Stimulated activated CD8-positive, alpha-beta memory T cell treated with anti-CD3 and anti-CD28 coated beads, Interleukin-12 subunit alpha, Interleukin-12 subunit beta, amount 100 ng/mL, for 24 hours (primary cell): ENCODE data around the gene BOLA3.
"Not testable (repeated sequence)": the region's sequence is repeated elsewhere in the genome, so short reads cannot be mapped to it uniquely, and the experiment has no call there.

ENCODE experiments used
- DNase-seq: peaks from one replicate; pipeline ENCODE4 v3.0.0-alpha.2; 2020; ENCODE audit errors: extremely low read depth

BOLA3 gene

GRCh38 chr2:74149247-74149525, 1.5 kb upstream of the BOLA3 start:
- no peak for DNase-seq

GRCh38 chr2:74148457-74149246, 940 bp upstream of the BOLA3 start:
- no peak for DNase-seq

- DNase-seq, result peak; percentile 3
These were observed 584 bp downstream of the BOLA3 start for GRCh38 chr2:74146929-74147726.

GRCh38 chr2:74142340-74142739, 5.4 kb downstream of the BOLA3 start:
- no peak for DNase-seq

- no peak for DNase-seq
These were observed 8.9 kb downstream of the BOLA3 start for GRCh38 chr2:74138600-74139323.

GRCh38 chr2:74137651-74138599, 9.8 kb downstream of the BOLA3 start:
- DNase-seq, result no peak

- no peak for DNase-seq
These were observed 15.8 kb downstream of the BOLA3 start for GRCh38 chr2:74131901-74132300.

GRCh38 chr2:74130211-74130995, 17.3 kb downstream of the BOLA3 start:
- no peak for DNase-seq

GRCh38 chr2:74128206-74128605, 19.5 kb downstream of the BOLA3 start:
- DNase-seq, result no peak

GRCh38 chr2:74123955-74124354, 23.8 kb downstream of the BOLA3 start:
- not testable (repeated sequence) for DNase-seq

GRCh38 chr2:74121846-74122245, 25.9 kb downstream of the BOLA3 start:
- not testable (repeated sequence) for DNase-seq

- peak; percentile 76 for DNase-seq
These were observed 27.5 kb downstream of the BOLA3 start for GRCh38 chr2:74119912-74120825.

GRCh38 chr2:74119339-74119738, 28.4 kb downstream of the BOLA3 start:
- DNase-seq, result no peak

GRCh38 chr2:74111380-74111779, 36.3 kb downstream of the BOLA3 start:
- no peak for DNase-seq

- DNase-seq, result no peak
These were observed 37.2 kb downstream of the BOLA3 start for GRCh38 chr2:74110537-74110936.

- no peak for DNase-seq
These were observed 38.2 kb downstream of the BOLA3 start for GRCh38 chr2:74109551-74109950.

GRCh38 chr2:74107071-74107470, 40.6 kb downstream of the BOLA3 start:
- DNase-seq, result no peak

- no peak for DNase-seq
These were observed 42.3 kb downstream of the BOLA3 start for GRCh38 chr2:74105413-74105812.

- DNase-seq, result no peak
These were observed 42.9 kb downstream of the BOLA3 start for GRCh38 chr2:74104839-74105238.

GRCh38 chr2:74103763-74104162, 43.9 kb downstream of the BOLA3 start:
- no peak for DNase-seq
